Activated B cell treated with CpG ODN at 0.5 μM for 24 hours (primary cell): ENCODE data around the gene CELF4. TPM values are rescaled to one million over a fixed set of nuclear protein-coding genes. Genes with fewer than 3 reads are reported as not detected.

Source experiments
- ATAC-seq: fragments of 200-7000 bp; cut with Tn5 transposase; one replicate; pipeline ENCODE4 v1.10.0; 2021; ENCODE audit warnings: low read depth, mild to moderate bottlenecking, moderate library complexity
- CTCF ChIA-PET: fragments of 350-600 bp; sonication (Branson Sonifier 250); formaldehyde crosslinking; loops from one replicate; lab custom pipeline; 2021; ENCODE audit warnings: antibody characterized with exemption; lab: Charles Lee
- POLR2A ChIA-PET: fragments of 350-600 bp; sonication (Branson Sonifier 250); formaldehyde crosslinking; loops from one replicate; lab custom pipeline; 2021; ENCODE audit warnings: antibody characterized with exemption; lab: Charles Lee
- DNase-seq: peaks from one replicate; pipeline ENCODE4 v3.0.0; 2022
- H3K27ac Mint-ChIP-seq: one replicate; pipeline ENCODE4 v1.8.0; 2020; ENCODE audit warnings: mixed read lengths
- H3K27me3 Mint-ChIP-seq: one replicate; pipeline ENCODE4 v1.8.0; 2021; ENCODE audit warnings: mixed read lengths
- H3K36me3 Mint-ChIP-seq: one replicate; pipeline ENCODE4 v1.8.0; 2021; ENCODE audit warnings: low read depth, mixed read lengths
- H3K4me1 Mint-ChIP-seq: one replicate; pipeline ENCODE4 v1.8.0; 2021; ENCODE audit warnings: mixed read lengths
- H3K4me3 Mint-ChIP-seq: one replicate; pipeline ENCODE4 v1.8.0; 2020; ENCODE audit warnings: mild to moderate bottlenecking, mixed read lengths
- H3K9me3 Mint-ChIP-seq: one replicate; pipeline ENCODE4 v1.8.0; 2020; ENCODE audit warnings: mixed read lengths
- CTCF ChIP-seq: fragments of 200-600 bp; IDR thresholded peaks from one replicate; pipeline ENCODE4 v1.8.0; 2022; ENCODE audit warnings: antibody characterized with exemption, mild to moderate bottlenecking
- intact Hi-C: fragments of 100-400 bp; cut with micrococcal nuclease; formaldehyde crosslinking; loops from one replicate; pipeline ENCODE4 v1.15.1; 2024
- total RNA-seq: library from RNA; stranded (reverse); gene quantifications from 2 replicates; pipeline ENCODE4 v1.2.3, GENCODE V29; 2022

CELF4 gene
- total RNA-seq, 1 donor from 2014 or later = not detected

- H3K36me3 Mint-ChIP-seq = no peaks in the 10 kb centered on the region
- POLR2A ChIA-PET = no interaction called here
- no peaks in the 10 kb centered on the region for H3K4me1 Mint-ChIP-seq
Measured at GRCh38 chr18:37314534-37314933, 251.1 kb downstream of the CELF4 start.

GRCh38 chr18:37313624-37314023, 252.0 kb downstream of the CELF4 start:
- CTCF ChIA-PET = no interaction called here
- Mint-ChIP-seq H3K27ac (no peak overlapping the region), H3K4me3 (no peak overlapping the region)

More at GRCh38 chr18:37314534-37314933, 251.1 kb downstream of the CELF4 start:
- ATAC-seq (no peak), DNase-seq (no peak)
- CTCF ChIA-PET = no interaction called here
- no peak for TF ChIP-seq CTCF
- Mint-ChIP-seq H3K9me3 (no peaks in the 10 kb centered on the region), H3K27me3 (no peaks in the 10 kb centered on the region), H3K4me3 (no peak overlapping the region), H3K27ac (no peak overlapping the region)
- intact Hi-C loops = no loop called here

GRCh38 chr18:37309861-37310260, 255.7 kb downstream of the CELF4 start:
- DNase-seq = no peak

More at GRCh38 chr18:37313624-37314023, 252.0 kb downstream of the CELF4 start:
- POLR2A ChIA-PET = no interaction called here
- Mint-ChIP-seq H3K36me3 (no peaks in the 10 kb centered on the region), H3K9me3 (no peaks in the 10 kb centered on the region), H3K4me1 (no peaks in the 10 kb centered on the region), H3K27me3 (no peaks in the 10 kb centered on the region)
- no peak for ATAC-seq
- intact Hi-C loops = no loop called here
- DNase-seq = no peak
- TF ChIP-seq CTCF = no peak

GRCh38 chr18:37309059-37309458, 256.5 kb downstream of the CELF4 start:
- Mint-ChIP-seq H3K36me3 (no peaks in the 10 kb centered on the region), H3K9me3 (no peaks in the 10 kb centered on the region), H3K27ac (no peak overlapping the region), H3K27me3 (no peaks in the 10 kb centered on the region), H3K4me3 (no peak overlapping the region), H3K4me1 (no peaks in the 10 kb centered on the region)
- CTCF ChIA-PET = no interaction called here
- DNase-seq (no peak), ATAC-seq (no peak)
- POLR2A ChIA-PET = no interaction called here
- intact Hi-C loops = no loop called here
- no peak for TF ChIP-seq CTCF

More at GRCh38 chr18:37309861-37310260, 255.7 kb downstream of the CELF4 start:
- H3K4me3 Mint-ChIP-seq = no peak overlapping the region
- no peaks in the 10 kb centered on the region for H3K9me3 Mint-ChIP-seq
- ATAC-seq = no peak
- ChIA-PET POLR2A (no interaction called here), CTCF (no interaction called here)
- no peaks in the 10 kb centered on the region for H3K4me1 Mint-ChIP-seq
- no peaks in the 10 kb centered on the region for H3K36me3 Mint-ChIP-seq
- no peak for TF ChIP-seq CTCF
- H3K27ac Mint-ChIP-seq = no peak overlapping the region
- no peaks in the 10 kb centered on the region for H3K27me3 Mint-ChIP-seq
- intact Hi-C loops = no loop called here

GRCh38 chr18:37307181-37307580, 258.4 kb downstream of the CELF4 start:
- no peaks in the 10 kb centered on the region for H3K4me1 Mint-ChIP-seq
- ChIA-PET POLR2A (no interaction called here), CTCF (no interaction called here)
- intact Hi-C loops = no loop called here
- no peak overlapping the region for H3K4me3 Mint-ChIP-seq
- ATAC-seq (no peak), DNase-seq (no peak)
- H3K27ac Mint-ChIP-seq = no peak overlapping the region
- no peaks in the 10 kb centered on the region for H3K27me3 Mint-ChIP-seq
- H3K9me3 Mint-ChIP-seq = no peaks in the 10 kb centered on the region
- TF ChIP-seq CTCF = no peak
- H3K36me3 Mint-ChIP-seq = no peaks in the 10 kb centered on the region
